ENCODE data around the gene ADGRG3. TPM values are rescaled to one million over a fixed set of nuclear protein-coding genes. Genes with fewer than 3 reads are reported as not detected.

The ADGRG3 gene
- total RNA-seq, 1 experiment from 2014 or later, result 0.46 TPM

GRCh38 chr16:57698812-57699405 lies 30.8 kb downstream of the ADGRG3 start:
- no peak overlapping the region for H3K4me2 ChIP-seq (ENCODE audit: insufficient read depth, insufficient read length, low read length)
- H4K20me1 ChIP-seq (ENCODE audit: control insufficient read depth, insufficient read depth, insufficient read length), result no peaks in the 10 kb centered on the region
- no peak overlapping the region for H4K8ac ChIP-seq (replicated peaks; ENCODE audit: insufficient read length, low read depth, low read length)
- H4K5ac ChIP-seq (ENCODE audit: insufficient read length, low read depth, low read length), result no peak overlapping the region
- no peaks in the 10 kb centered on the region for H3K27me3 ChIP-seq (ENCODE audit: insufficient read depth, low read length)
- DNase-seq, result no peak
- H3K9ac ChIP-seq (ENCODE audit: extremely low read depth, insufficient read length, low read length), result no peak overlapping the region
- no peak overlapping the region for H3K27ac ChIP-seq (ENCODE audit: insufficient read length, low read depth, low read length)
- H3K23me2 ChIP-seq (ENCODE audit: insufficient read length, low read depth, low read length, poor library complexity, severe bottlenecking), result no peaks in the 10 kb centered on the region
- H3K23ac ChIP-seq (ENCODE audit: insufficient read length, low read depth, low read length), result no peak overlapping the region
- H3K4ac ChIP-seq (ENCODE audit: low read depth, low read length), result no peak overlapping the region
- Mint-ChIP-seq H3K4me3 (no peak overlapping the region), H3K27ac (no peak overlapping the region; a peak in 1 of 7 replicates), H3K36me3 (ENCODE audit: insufficient read depth in 1 of 3, low read depth in 3 of 3) (no peaks in the 10 kb centered on the region), H3K27me3 (ENCODE audit: low read depth) (peaks cover 3% of the 10 kb centered on the region), H3K4me1 (peaks cover 3 to 12% of the 10 kb centered on the region in 2 experiments), H3K9me3 (no peaks in the 10 kb centered on the region)
- no peak overlapping the region for H2BK12ac ChIP-seq (ENCODE audit: insufficient read length, low read depth, low read length)
- H3K56ac ChIP-seq (ENCODE audit: insufficient read length, low read depth, low read length), result no peak overlapping the region
- TF ChIP-seq CTCF (conservative IDR thresholded peaks at IDR 0.05), result no peak
- H2AFZ ChIP-seq (ENCODE audit: low read length), result no peak overlapping the region
- H3K14ac ChIP-seq (ENCODE audit: insufficient read depth, low read length), result no peak overlapping the region; the same call in 1 of the 2 replicates
- H2AK5ac ChIP-seq (ENCODE audit: insufficient read length, low read length), result no peak overlapping the region
- no peaks in the 10 kb centered on the region for H3K79me1 ChIP-seq (ENCODE audit: insufficient read depth, low read depth, low read length, poor library complexity, severe bottlenecking)
- no peaks in the 10 kb centered on the region for H3K4me1 ChIP-seq (ENCODE audit: insufficient read depth, low read length)
- no peak overlapping the region for H3K18ac ChIP-seq (ENCODE audit: insufficient read length, low read depth, low read length)
- no peak overlapping the region for H2BK15ac ChIP-seq (ENCODE audit: low read depth, low read length)
- H3T11ph ChIP-seq (ENCODE audit: low read length), result no peak overlapping the region
- H3K9me3 ChIP-seq (ENCODE audit: control insufficient read depth, low read depth, low read length), result no peaks in the 10 kb centered on the region
- no CpG with 5 or more reads among the region's 16 CpGs for WGBS (ENCODE audit: extremely low coverage, insufficient read length, low lambda C conversion rate)
- H3K79me2 ChIP-seq (ENCODE audit: insufficient read depth, low read length), result no peaks in the 10 kb centered on the region
- H2BK120ac ChIP-seq (ENCODE audit: low read depth, low read length, poor library complexity, severe bottlenecking), result no peak overlapping the region
- H2BK20ac ChIP-seq (ENCODE audit: low read depth, low read length, poor library complexity, severe bottlenecking), result no peak overlapping the region
- H2BK5ac ChIP-seq (ENCODE audit: insufficient read length, low read length), result no peak overlapping the region
- no peak overlapping the region for H4K91ac ChIP-seq (ENCODE audit: insufficient read length, low read depth, low read length)
